H1 (cell line): Measurements from ENCODE around the gene TMPRSS9.

Source experiments
- EGR1 ChIP-seq: IDR thresholded peaks from 2 replicates; pipeline ENCODE4 v1.6.1; 2011; ENCODE audit warnings: low read depth, low read length, borderline replicate concordance
- FOSL1 ChIP-seq: IDR thresholded peaks from 2 replicates; pipeline ENCODE4 v1.6.1; 2011; ENCODE audit warnings: mild to moderate bottlenecking, low read depth, low read length, moderate library complexity; ENCODE audit not compliant: insufficient read depth
- MAFK ChIP-seq: IDR thresholded peaks from 2 replicates; pipeline ENCODE4 v1.6.1; 2012; ENCODE audit warnings: low read depth, mild to moderate bottlenecking, improper control_type of control experiment, low read length
- NRF1 ChIP-seq: IDR thresholded peaks from 2 replicates; pipeline ENCODE4 v1.6.1; 2011; ENCODE audit warnings: mild to moderate bottlenecking, low read depth, low read length, improper control_type of control experiment
- POLR2A ChIP-seq, 2 experiments: IDR thresholded peaks; 1 replicate in 1 of 2; 2 replicates in 1 of 2; pipeline ENCODE4 v1.6.1; 2011; ENCODE audit warnings: low read depth in 2 of 2, low read length in 2 of 2, mild to moderate bottlenecking in 2 of 2; ENCODE audit errors: control extremely low read depth in 1 of 2
- POLR2AphosphoS5 ChIP-seq: IDR thresholded peaks from 2 replicates; pipeline ENCODE4 v1.6.1; 2011; ENCODE audit warnings: low read depth, low read length
- SUZ12 ChIP-seq: fragments of 200-600 bp; sonication (generic); IDR thresholded peaks from 2 replicates; pipeline ENCODE4 v1.6.1; 2012; ENCODE audit warnings: mild to moderate bottlenecking, inconsistent platforms, low read length, moderate library complexity, mixed read lengths
- TEAD4 ChIP-seq: IDR thresholded peaks from 2 replicates; pipeline ENCODE4 v1.6.1; 2012; ENCODE audit warnings: low read depth, low read length, inconsistent platforms, mixed read lengths
- TF ChIP-seq, protein P1 (sequence below): IDR thresholded peaks from 2 replicates; pipeline ENCODE4 v1.6.1; 2011; ENCODE audit warnings: low read depth, mild to moderate bottlenecking, low read length; ENCODE audit not compliant: insufficient read depth
- TF ChIP-seq, protein P2 (sequence below), 3 experiments: IDR thresholded peaks; 1 replicate in 2 of 3; 2 replicates in 1 of 3; pipeline versions ENCODE4 v1.5.1 to v1.6.1; 2011; ENCODE audit warnings: low read length in 3 of 3, mild to moderate bottlenecking in 3 of 3, inconsistent platforms in 2 of 3, low read depth in 1 of 3, moderate library complexity in 1 of 3; ENCODE audit not compliant: insufficient read depth in 1 of 3; ENCODE audit errors: control extremely low read depth in 1 of 3

DNA sequence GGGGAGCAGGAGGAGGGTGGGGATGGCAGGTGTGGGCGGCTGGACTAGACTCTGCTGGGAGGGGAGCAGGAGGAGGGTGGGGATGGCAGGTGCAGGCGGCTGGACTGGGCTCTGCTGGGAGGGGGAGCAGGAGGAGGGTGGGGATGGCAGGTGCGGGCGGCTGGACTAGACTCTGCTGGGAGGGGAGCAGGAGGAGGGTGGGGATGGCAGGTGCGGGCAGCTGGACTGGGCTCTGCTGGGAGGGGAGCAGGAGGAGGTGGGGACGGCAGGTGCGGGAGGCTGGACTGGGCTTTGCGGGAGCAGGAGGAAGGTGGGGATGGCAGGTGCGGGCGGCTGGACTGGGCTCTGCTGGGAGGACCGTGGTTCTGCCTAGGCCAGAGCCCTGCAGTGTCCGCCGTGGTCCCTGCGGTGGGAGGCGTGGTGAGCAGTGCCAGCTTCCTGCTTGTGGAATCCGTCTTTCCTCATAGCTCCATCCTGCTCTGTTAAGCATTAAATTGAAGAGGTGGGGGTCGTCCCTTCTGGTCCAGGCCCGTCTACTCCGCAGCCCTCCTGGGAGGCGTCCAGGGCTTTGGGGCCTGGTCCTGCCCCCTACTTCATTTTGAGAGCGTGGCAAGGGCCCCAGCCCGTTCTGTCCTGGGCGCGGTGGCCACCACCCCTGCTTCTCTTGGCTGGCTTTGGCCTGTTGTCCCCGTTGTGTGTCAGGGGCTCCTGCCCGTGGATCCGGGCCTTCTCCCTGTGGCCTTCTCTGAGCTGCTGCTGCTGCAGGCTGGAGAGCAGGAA, 26.8 kb upstream of the TMPRSS9 start:
- TF ChIP-seq EGR1 = no peak
- TF ChIP-seq, protein P1, sequence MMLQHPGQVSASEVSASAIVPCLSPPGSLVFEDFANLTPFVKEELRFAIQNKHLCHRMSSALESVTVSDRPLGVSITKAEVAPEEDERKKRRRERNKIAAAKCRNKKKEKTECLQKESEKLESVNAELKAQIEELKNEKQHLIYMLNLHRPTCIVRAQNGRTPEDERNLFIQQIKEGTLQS = no peak
- TF ChIP-seq NRF1 = no peak
- no peak for TF ChIP-seq SUZ12
- TF ChIP-seq POLR2A (IDR thresholded peaks at IDR 0.05; ENCODE audit: control extremely low read depth in 1 of 2, low read depth in 2 of 2, low read length in 2 of 2) = no peak
- TF ChIP-seq, protein P2, sequence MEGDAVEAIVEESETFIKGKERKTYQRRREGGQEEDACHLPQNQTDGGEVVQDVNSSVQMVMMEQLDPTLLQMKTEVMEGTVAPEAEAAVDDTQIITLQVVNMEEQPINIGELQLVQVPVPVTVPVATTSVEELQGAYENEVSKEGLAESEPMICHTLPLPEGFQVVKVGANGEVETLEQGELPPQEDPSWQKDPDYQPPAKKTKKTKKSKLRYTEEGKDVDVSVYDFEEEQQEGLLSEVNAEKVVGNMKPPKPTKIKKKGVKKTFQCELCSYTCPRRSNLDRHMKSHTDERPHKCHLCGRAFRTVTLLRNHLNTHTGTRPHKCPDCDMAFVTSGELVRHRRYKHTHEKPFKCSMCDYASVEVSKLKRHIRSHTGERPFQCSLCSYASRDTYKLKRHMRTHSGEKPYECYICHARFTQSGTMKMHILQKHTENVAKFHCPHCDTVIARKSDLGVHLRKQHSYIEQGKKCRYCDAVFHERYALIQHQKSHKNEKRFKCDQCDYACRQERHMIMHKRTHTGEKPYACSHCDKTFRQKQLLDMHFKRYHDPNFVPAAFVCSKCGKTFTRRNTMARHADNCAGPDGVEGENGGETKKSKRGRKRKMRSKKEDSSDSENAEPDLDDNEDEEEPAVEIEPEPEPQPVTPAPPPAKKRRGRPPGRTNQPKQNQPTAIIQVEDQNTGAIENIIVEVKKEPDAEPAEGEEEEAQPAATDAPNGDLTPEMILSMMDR (IDR thresholded peaks at IDR 0.05; ENCODE audit: control extremely low read depth in 1 of 3, insufficient read depth in 1 of 3, low read depth in 1 of 3, low read length in 3 of 3) = no peak
- no peak for TF ChIP-seq TEAD4
- TF ChIP-seq FOSL1 = no peak
- TF ChIP-seq MAFK = no peak
- no peak for TF ChIP-seq POLR2AphosphoS5
